ENCODE data around the gene NTNG1.
"Not testable (repeated sequence)": the region's sequence is repeated elsewhere in the genome, so short reads cannot be mapped to it uniquely, and the experiment has no call there.

The NTNG1 gene

GRCh38 chr1:107140703-107141490 lies at the start of gene NTNG1:
TSS of gene NTNG1 (plus strand) at chr1:107141039.
- FAIRE-seq = no peak

- no peak for FAIRE-seq
Observed at GRCh38 chr1:107091418-107091817, 49.4 kb upstream of the NTNG1 start.

GRCh38 chr1:107093395-107093794 lies 47.4 kb upstream of the NTNG1 start:
- FAIRE-seq = not testable (repeated sequence)

DNA sequence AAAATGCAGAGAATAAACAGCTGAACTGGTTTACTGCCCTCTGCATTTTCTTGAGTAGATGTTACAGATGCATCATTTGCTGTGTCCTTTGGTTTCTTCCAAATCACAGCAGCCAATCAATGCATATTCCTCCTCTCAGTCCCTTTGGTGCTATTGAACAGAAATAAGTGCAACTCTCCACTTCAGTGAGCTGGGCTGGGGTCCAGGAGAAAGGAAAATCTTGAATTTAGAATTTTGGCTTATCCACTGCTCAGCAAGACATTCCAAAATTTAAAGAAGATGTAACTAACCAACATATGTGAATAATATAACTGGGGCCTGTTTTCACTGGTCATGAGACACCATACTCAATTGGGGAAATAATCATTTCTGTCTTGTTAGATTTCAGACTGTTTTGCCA lies 45.2 kb upstream of the NTNG1 start:
- no peak for FAIRE-seq

GRCh38 chr1:107096690-107097089 lies 44.1 kb upstream of the NTNG1 start:
- no peak for FAIRE-seq

GRCh38 chr1:107098961-107099360 lies 41.9 kb upstream of the NTNG1 start:
- no peak for FAIRE-seq

- FAIRE-seq = no peak
Observed at GRCh38 chr1:107100331-107100984, 40.4 kb upstream of the NTNG1 start.

DNA sequence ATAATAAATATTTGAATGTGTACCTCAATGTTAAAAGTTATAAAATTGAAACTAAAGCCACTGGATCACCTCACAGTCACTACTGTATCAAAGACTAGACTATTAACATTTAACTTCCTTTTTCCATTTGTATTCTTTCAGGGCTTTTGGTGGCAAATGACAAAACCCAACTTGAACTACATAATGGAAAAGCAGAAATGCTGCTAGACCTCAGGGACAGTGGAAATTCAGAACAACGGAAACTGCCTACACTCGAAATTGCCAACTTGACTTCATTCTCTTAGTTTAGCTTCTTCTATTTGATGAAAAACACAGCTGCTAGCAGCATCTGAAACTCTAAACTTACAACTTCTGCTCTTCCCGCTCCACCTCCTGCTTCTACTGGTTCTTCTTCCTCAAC lies 34.9 kb upstream of the NTNG1 start:
- no peak for FAIRE-seq

DNA sequence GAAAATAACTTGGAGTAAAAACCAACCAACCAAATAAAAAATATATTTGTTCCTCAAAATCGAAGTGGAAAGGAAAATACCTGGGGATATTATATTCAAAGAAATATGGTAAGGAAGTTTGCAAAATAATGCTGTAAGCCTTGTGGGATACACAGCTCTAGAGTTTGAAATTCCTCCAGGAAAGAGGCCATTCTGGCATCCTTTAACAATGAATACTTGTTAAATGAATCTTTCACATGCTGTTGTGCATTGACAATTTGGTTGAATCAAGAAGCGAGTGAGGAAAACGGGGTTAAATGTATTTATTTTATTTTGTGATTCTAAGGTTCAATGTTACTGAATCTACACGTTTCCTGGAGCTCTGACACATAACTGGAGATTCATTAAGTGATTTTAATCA lies 30.5 kb upstream of the NTNG1 start:
- FAIRE-seq = no peak

DNA sequence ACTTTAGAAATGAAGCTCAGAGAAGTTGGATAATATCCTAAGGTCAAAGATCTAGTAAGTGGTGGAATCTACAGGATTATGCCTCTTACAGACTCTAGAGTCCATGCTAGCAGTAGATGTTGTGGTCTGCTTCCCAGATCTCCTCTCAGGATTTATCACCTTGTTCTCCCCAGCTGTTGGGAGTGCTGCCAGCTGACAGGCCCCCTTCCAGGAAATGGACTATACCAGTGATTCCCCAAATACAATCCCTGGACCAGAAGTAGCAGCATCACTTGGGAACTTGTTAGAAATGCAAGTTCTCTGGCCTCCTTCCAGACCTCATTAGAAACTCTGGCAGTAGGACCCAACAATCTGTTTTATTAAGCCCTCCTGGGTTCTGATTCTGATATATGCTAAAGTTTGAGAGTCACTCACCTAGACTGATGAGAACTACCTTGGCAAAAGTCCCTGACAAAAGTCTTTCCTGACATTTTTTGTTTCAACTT lies 24.5 kb upstream of the NTNG1 start:
- no peak for FAIRE-seq

GRCh38 chr1:107122225-107122624 lies 18.6 kb upstream of the NTNG1 start:
- no peak for FAIRE-seq

DNA sequence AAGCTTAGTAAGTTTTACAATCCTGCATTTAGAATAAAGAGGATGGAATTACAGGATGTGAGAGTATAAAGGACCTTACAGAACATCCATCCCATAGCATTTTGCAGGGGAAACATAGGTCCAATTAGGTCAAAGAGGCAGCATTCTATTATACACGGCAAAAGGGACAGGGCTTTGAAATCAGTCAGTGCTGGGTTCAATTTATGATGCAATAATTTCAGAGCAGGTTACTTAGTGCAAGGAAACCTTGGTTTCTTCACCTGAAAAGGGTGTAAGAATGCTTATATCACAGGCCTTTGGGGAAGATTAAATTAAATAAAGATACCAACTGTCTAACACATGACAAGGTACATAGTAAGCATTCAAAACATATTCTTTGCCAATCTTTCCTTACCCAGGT lies 17.1 kb upstream of the NTNG1 start:
- no peak for FAIRE-seq

DNA sequence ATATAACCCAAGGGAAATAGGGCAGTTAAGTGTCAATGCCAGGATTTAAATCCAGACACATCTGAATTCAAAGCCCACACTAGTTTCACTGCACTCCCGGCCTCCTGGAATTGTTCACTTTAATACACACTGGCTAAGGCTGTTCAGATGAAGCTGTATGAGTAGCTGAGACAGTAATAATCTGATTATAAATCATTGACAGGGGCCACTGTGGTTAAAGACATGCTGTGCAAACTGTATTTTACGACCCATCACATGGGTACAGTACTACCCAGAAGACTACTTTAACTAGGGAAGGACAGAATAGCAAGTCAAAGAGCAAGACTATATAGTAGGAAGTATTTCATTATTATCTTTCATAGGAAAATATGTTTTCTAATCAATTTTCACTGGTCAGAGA lies 16.1 kb upstream of the NTNG1 start:
- FAIRE-seq = no peak

DNA sequence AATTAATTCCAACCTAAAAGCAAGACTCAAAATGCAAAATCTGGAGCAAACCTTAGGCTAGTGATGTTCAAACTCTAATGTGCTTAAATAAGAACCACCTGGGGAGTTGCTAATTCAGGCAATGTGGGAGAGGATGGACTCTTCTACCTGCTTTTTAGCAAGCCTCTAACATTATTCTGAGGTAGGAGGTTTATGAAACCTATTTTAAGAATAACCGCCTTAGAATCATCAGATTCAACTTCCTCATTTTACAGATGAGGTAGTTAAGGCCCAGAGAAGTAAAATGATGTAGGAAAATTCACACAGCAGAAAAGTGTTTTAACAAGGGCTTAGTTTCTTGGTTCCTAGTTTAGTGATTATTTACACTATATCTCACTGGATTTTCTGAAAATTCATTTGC lies 8.6 kb upstream of the NTNG1 start:
- FAIRE-seq = no peak

- no peak for FAIRE-seq
Observed at GRCh38 chr1:107132780-107133179, 8.1 kb upstream of the NTNG1 start.

GRCh38 chr1:107135463-107135862 lies 5.4 kb upstream of the NTNG1 start:
- peak; percentile 18 for FAIRE-seq

- FAIRE-seq = no peak
Observed at GRCh38 chr1:107138166-107138565, 2.7 kb upstream of the NTNG1 start.

GRCh38 chr1:107138767-107139445 lies 1.9 kb upstream of the NTNG1 start:
- FAIRE-seq = no peak

DNA sequence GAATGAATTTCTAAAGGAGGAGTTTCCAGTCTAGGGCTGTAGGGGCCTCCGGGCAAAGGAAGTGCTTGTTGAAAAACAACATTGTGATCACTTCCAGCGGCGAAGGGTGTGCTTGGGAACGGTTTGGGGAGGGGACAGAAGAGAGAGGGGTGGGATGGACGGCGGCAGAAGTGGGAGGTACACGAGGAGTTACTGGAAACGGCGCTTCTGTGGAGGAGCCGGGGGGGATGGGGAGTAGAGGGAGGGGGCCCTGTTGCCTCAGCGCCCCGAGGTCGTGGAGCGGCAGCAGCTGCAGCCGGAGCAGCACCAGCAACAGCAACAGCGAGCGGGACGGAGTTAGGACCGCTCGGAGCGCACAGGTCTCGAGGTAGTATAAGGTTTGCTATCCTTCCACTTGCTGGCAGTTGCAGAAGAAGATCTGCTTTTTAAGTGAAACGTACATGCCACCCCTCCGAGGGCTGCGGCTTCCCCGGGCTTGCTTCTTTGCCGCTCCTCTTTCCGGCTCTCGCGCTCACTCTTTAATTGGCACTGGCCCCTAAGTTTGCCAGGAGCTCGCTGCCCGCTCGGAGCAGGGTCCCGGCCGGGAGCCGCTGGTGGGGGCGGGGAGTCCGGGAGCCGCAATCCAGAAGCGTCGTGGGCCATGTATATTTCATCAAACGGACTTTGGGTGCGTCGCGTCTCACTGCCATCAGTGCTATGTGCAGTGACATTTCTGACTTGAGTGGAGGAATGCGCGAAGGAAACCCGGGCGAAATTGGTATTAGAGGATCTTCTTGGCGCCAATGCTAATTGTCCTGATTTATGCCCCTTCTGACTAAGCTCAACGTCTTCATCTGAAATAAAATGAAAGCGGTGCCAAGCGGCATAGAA lies 771 bp upstream of the NTNG1 start:
- FAIRE-seq = no peak

GRCh38 chr1:107141491-107142126 lies 770 bp downstream of the NTNG1 start:
- FAIRE-seq = no peak

GRCh38 chr1:107142140-107142542 lies 1.3 kb downstream of the NTNG1 start:
- peak; percentile 86 for FAIRE-seq

GRCh38 chr1:107142666-107143065 lies 1.8 kb downstream of the NTNG1 start:
- FAIRE-seq = no peak

Measured in endometrium (tissue), 2 donors.